A549 (cell line): ENCODE data around the gene SYT3.

ENCODE experiments used
- CTCF ChIP-seq: fragments of >200 bp; sonication (Bioruptor Twin); formaldehyde crosslinking; IDR thresholded peaks from 3 replicates; pipeline ENCODE4 v1.5.1; 2016
- E2F6 ChIP-seq: IDR thresholded peaks from 2 replicates; pipeline ENCODE4 v1.6.1; 2012; ENCODE audit warnings: low read depth, borderline replicate concordance
- POLR2A ChIP-seq: IDR thresholded peaks from 2 replicates; pipeline ENCODE4 v1.6.1; 2012; ENCODE audit warnings: mild to moderate bottlenecking, low read length
- REST ChIP-seq: fragments of 200-600 bp; sonication (generic); IDR thresholded peaks from 2 replicates; pipeline ENCODE4 v1.6.1; 2016; ENCODE audit warnings: antibody characterized with exemption, mild to moderate bottlenecking, moderate library complexity
- ZSCAN20 ChIP-seq: fragments of 250-450 bp; sonication (Bioruptor Pico); IDR thresholded peaks from 2 replicates; pipeline ENCODE4 v1.8.0; 2022; ENCODE audit warnings: mild to moderate bottlenecking, moderate library complexity

GRCh38 chr19:50667759-50668231 lies 28.1 kb upstream of the SYT3 start:
- TF ChIP-seq CTCF (no peak), E2F6 (no peak), REST (no peak), POLR2A (no peak), ZSCAN20 (no peak)
